K562 (cell line): ENCODE results near the gene SEC14L5. TPM values are rescaled to one million over a fixed set of nuclear protein-coding genes. Genes with fewer than 3 reads are reported as not detected.
A peak's percentile ranks its signal among the peaks of the same experiment; 100 is the strongest.

Experiments
- ARID4B ChIP-seq: sonication (generic); formaldehyde crosslinking; IDR thresholded peaks from 2 replicates; pipeline ENCODE4 v1.8.0; 2022; ENCODE audit warnings: mild to moderate bottlenecking, missing genetic modification reagents
- CCNT2 ChIP-seq: IDR thresholded peaks from 2 replicates; pipeline ENCODE4 v1.6.1; 2011; ENCODE audit warnings: borderline replicate concordance, low read depth, mild to moderate bottlenecking, moderate library complexity, mixed read lengths, low read length; ENCODE audit not compliant: insufficient read length; ENCODE audit errors: extremely low read depth
- CTBP1 ChIP-seq: fragments of 450-650 bp; IDR thresholded peaks from 2 replicates; pipeline ENCODE4 v1.6.1; 2016; ENCODE audit warnings: borderline replicate concordance
- EGR1 ChIP-seq: fragments of 450-650 bp; conservative IDR thresholded peaks from 2 replicates; pipeline ENCODE4 v1.6.1; 2017; ENCODE audit warnings: mild to moderate bottlenecking
- EHMT2 ChIP-seq: fragments of 450-650 bp; IDR thresholded peaks from 2 replicates; pipeline ENCODE4 v1.6.1; 2018; ENCODE audit warnings: antibody characterized with exemption
- FOXA3 ChIP-seq, 2 experiments: fragments of 450-650 bp in 1 of 2; sonication (generic) in 1 of 2; formaldehyde crosslinking; IDR thresholded peaks in 1 of 2; conservative IDR thresholded peaks in 1 of 2; 2 replicates each; pipeline versions ENCODE4 v1.4.0 to v1.8.0; 2020 to 2022; ENCODE audit warnings: mild to moderate bottlenecking in 2 of 2, missing genetic modification reagents in 1 of 2
- GTF2B ChIP-seq: IDR thresholded peaks from 2 replicates; pipeline ENCODE4 v1.6.1; 2011; ENCODE audit not compliant: insufficient read length; ENCODE audit errors: extremely low read depth
- POLR2AphosphoS5 ChIP-seq: IDR thresholded peaks from 2 replicates; pipeline ENCODE4 v1.6.1; 2011; ENCODE audit warnings: mild to moderate bottlenecking, low read depth, low read length, moderate library complexity; ENCODE audit not compliant: control insufficient read depth, insufficient read depth
- PRDM10 ChIP-seq: fragments of 450-650 bp; IDR thresholded peaks from 2 replicates; pipeline ENCODE4 v1.6.1; 2018; ENCODE audit not compliant: partially characterized antibody
- YY1 ChIP-seq, 3 experiments: IDR thresholded peaks; 2 replicates each; pipeline ENCODE4 v1.6.1; 2011; ENCODE audit warnings: low read length in 2 of 3, mild to moderate bottlenecking in 2 of 3, moderate library complexity in 2 of 3, borderline replicate concordance in 1 of 3, control low read depth in 1 of 3, low read depth in 1 of 3; ENCODE audit not compliant: insufficient read depth in 3 of 3, insufficient replicate concordance in 2 of 3, control insufficient read depth in 1 of 3, insufficient read length in 1 of 3; ENCODE audit errors: extremely low read depth in 1 of 3
- ZEB2 ChIP-seq: fragments of 450-650 bp; IDR thresholded peaks from 2 replicates; pipeline ENCODE4 v1.6.1; 2016
- ZNF134 ChIP-seq: fragments of 250-450 bp; sonication (Bioruptor Pico); conservative IDR thresholded peaks from 2 replicates; pipeline ENCODE4 v1.4.0; 2020
- ZNF79 ChIP-seq: fragments of 250-450 bp; sonication (Bioruptor Pico); IDR thresholded peaks from 2 replicates; pipeline ENCODE4 v1.4.0; 2020; ENCODE audit warnings: low read depth, mild to moderate bottlenecking, moderate library complexity
- polyA plus RNA-seq, 8 experiments: library from polyadenylated mRNA; depleted of rRNA in 4 of 8; stranded (reverse) in 5 of 8; unstranded in 3 of 8; fragments of >200 nt; fragmentation: Nextera tagmentation in 2 of 8; fragmentation: Illumina TruSeq in 1 of 8; extraction: Ambion mirVana in 2 of 8; extraction: Trizol in 1 of 8; gene quantifications; 2 replicates each; pipeline versions ENCODE4 v1.2.1 to v1.2.3, GENCODE V29; 2011 to 2014; ENCODE audit warnings: inconsistent platforms in 1 of 8, missing spikeins in 1 of 8
- total RNA-seq, 7 experiments: library from RNA; depleted of rRNA in 6 of 7; stranded (reverse); fragments of >200 nt in 6 of 7; fragmentation: Illumina TruSeq in 2 of 7; extraction: Trizol in 2 of 7; gene quantifications; 2 replicates each; pipeline versions ENCODE4 v1.2.1 to v1.2.3, GENCODE V29; 2011 to 2021; ENCODE audit warnings: low replicate concordance in 1 of 7

Gene SEC14L5
- total and polyA plus RNA-seq, 9 of the 15 experiments (the other 6 are each of a cell fraction or from before 2014, with no cell fraction given) = 0.11 TPM; not detected in 8

GRCh38 chr16:4957720-4958509 is at the start of gene SEC14L5 (continued):
- TF ChIP-seq ARID4B (CRISPR knock-in tag) (peak; percentile 90), CTBP1 (peak; percentile 29; the same call in 1 of the 2 replicates), PRDM10 (peak; percentile 15), FOXA3 (CRISPR knock-in tag; conservative IDR thresholded peaks at IDR 0.05 in 1 of 2, IDR thresholded peaks at IDR 0.05 in 1 of 2) (0 out of 4 replicates have a peak, but pooled peaks of 1 of the 2 experiments have one; percentile 17), GTF2B (no peak), EHMT2 (peak; percentile 95), CCNT2 (peak; percentile 32), POLR2AphosphoS5 (no peak), YY1 (IDR thresholded peaks at IDR 0.05; ENCODE audit: borderline replicate concordance in 1 of 3, control insufficient read depth in 1 of 3, extremely low read depth in 1 of 3, insufficient read depth in 3 of 3, insufficient read length in 1 of 3, insufficient replicate concordance in 2 of 3, low read depth in 1 of 3, low read length in 2 of 3) (peak in 1 of 3 experiments; percentile 20), ZNF79 (no peak), ZEB2 (0 out of 2 replicates have a peak, but pooled peaks have one; percentile 33), EGR1 (peak; percentile 37), ZNF134 (CRISPR knock-in tag) (peak; percentile 83)
